Skin epidermis (tissue), 12 donors: ENCODE data around the gene AHSG.

Experiments used
- H3K27ac ChIP-seq, 21 experiments: fragments of 200-600 bp; sonication (generic) in 11 of 21; one replicate each; pipeline ENCODE4 v1.5.0; 2020; ENCODE audit warnings: mild to moderate bottlenecking in 3 of 21, inconsistent platforms in 2 of 21, moderate library complexity in 2 of 21
- H3K4me3 ChIP-seq, 7 experiments: fragments of 200-600 bp; sonication (generic) in 2 of 7; one replicate each; pipeline ENCODE4 v1.5.0; 2020; ENCODE audit warnings: inconsistent platforms in 2 of 7, mild to moderate bottlenecking in 2 of 7, moderate library complexity in 1 of 7

AHSG gene

GRCh38 chr3:186669378-186670084, 56.7 kb downstream of the AHSG start:
- Histone ChIP-seq H3K27ac (no peak overlapping the region), H3K4me3 (no peak overlapping the region)

GRCh38 chr3:186670155-186670554, 57.3 kb downstream of the AHSG start:
- H3K4me3 ChIP-seq: no peak overlapping the region

More at GRCh38 chr3:186670155-186670554, 57.3 kb downstream of the AHSG start:
- H3K27ac ChIP-seq: no peak overlapping the region
